Measurements from ENCODE around the gene CHD9.
"Not testable (repeated sequence)": the region's sequence is repeated elsewhere in the genome, so short reads cannot be mapped to it uniquely, and the experiment has no call there.

DNA sequence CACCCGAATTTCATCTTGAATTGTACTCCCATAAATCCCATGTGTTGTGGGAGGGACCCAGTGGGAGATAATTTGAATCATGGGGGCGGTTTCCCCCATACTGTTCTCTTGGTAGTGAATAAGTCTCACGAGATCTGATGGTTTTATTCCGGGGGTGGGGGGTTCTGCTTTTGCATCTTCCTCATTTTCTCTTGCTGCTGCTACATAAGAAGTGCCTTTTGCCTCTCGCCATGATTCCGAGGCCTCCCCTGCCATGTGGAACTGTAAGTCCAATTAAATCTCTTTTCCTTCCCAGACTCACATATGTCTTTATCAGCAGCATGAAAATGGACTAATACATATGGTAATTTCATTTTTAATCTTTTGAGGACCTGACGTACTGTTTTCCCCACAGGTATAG, 20.7 kb downstream of the CHD9 start:
- TF ChIP-seq CTCF (conservative IDR thresholded peaks at IDR 0.05); EZH2 (IDR thresholded peaks at IDR 0.05; ENCODE audit: low read depth): not testable (repeated sequence)

All from PC-9 (cell line).